Keratinocyte (primary cell): ENCODE data around the gene NLRP10. TPM values are rescaled to one million over a fixed set of nuclear protein-coding genes. Genes with fewer than 3 reads are reported as not detected.

ENCODE experiments used
- DNase-seq: peaks from one replicate; pipeline ENCODE4 v3.0.0-alpha.2; 2011; ENCODE audit warnings: low read depth, missing footprints, low spot score
- FAIRE-seq: peaks from 2 replicates; lab custom pipeline; 2011; peaks lifted over from hg19 to GRCh38; lab: Jason Lieb, UNC
- H2AFZ ChIP-seq: 2 replicates; pipeline ENCODE4 v1.6.0; 2012; ENCODE audit warnings: low read length, control low read depth, inconsistent platforms; ENCODE audit not compliant: control insufficient read depth
- H3K27ac ChIP-seq: 2 replicates; pipeline ENCODE4 v1.5.1; 2011; ENCODE audit warnings: low read length; ENCODE audit not compliant: control insufficient read depth, insufficient read depth
- H3K27me3 ChIP-seq: 3 replicates; pipeline ENCODE4 v1.6.0; 2011; ENCODE audit warnings: low read length; ENCODE audit not compliant: control insufficient read depth, insufficient read depth; ENCODE audit errors: extremely low read depth
- H3K36me3 ChIP-seq, 2 experiments: 2 replicates in 1 of 2; 3 replicates in 1 of 2; pipeline ENCODE4 v1.5.1; 2011; ENCODE audit warnings: low read length in 2 of 2, mild to moderate bottlenecking in 1 of 2; ENCODE audit not compliant: control insufficient read depth in 2 of 2, insufficient read depth in 2 of 2; ENCODE audit errors: extremely low read depth in 1 of 2
- H3K4me1 ChIP-seq: 3 replicates; pipeline ENCODE4 v1.5.1; 2011; ENCODE audit warnings: low read length; ENCODE audit not compliant: control insufficient read depth, insufficient read depth; ENCODE audit errors: extremely low read depth
- H3K4me2 ChIP-seq: 3 replicates; pipeline ENCODE4 v1.6.0; 2011; ENCODE audit warnings: low read depth, low read length; ENCODE audit not compliant: control insufficient read depth, insufficient read depth; ENCODE audit errors: extremely low read depth
- H3K4me3 ChIP-seq, 3 experiments: fragments of 200-600 bp in 1 of 3; sonication (generic) in 1 of 3; 2 replicates in 2 of 3; 3 replicates in 1 of 3; pipeline ENCODE4 v1.5.1; 2011 to 2016; ENCODE audit warnings: low read length in 3 of 3, mild to moderate bottlenecking in 3 of 3, control low read depth in 2 of 3, inconsistent platforms in 1 of 3, low read depth in 1 of 3, mixed read lengths in 1 of 3, mixed run types in 1 of 3, moderate library complexity in 1 of 3; ENCODE audit not compliant: control insufficient read depth in 2 of 3, insufficient read depth in 2 of 3; ENCODE audit errors: extremely low read depth in 1 of 3
- H3K79me2 ChIP-seq: 2 replicates; pipeline ENCODE4 v1.6.0; 2012; ENCODE audit warnings: low read length; ENCODE audit not compliant: control insufficient read depth, insufficient read depth
- H3K9ac ChIP-seq: 3 replicates; pipeline ENCODE4 v1.6.0; 2011; ENCODE audit warnings: low read length; ENCODE audit not compliant: control insufficient read depth, insufficient read depth; ENCODE audit errors: extremely low read depth
- H3K9me1 ChIP-seq: 3 replicates; pipeline ENCODE4 v1.6.0; 2011; ENCODE audit warnings: low read length; ENCODE audit not compliant: control insufficient read depth, insufficient read depth; ENCODE audit errors: extremely low read depth
- H3K9me3 ChIP-seq: 2 replicates; pipeline ENCODE4 v1.5.1; 2012; ENCODE audit warnings: low read depth, low read length; ENCODE audit not compliant: control insufficient read depth
- H4K20me1 ChIP-seq: 3 replicates; pipeline ENCODE4 v1.6.0; 2011; ENCODE audit warnings: low read length; ENCODE audit not compliant: control insufficient read depth, insufficient read depth; ENCODE audit errors: extremely low read depth
- EZH2 ChIP-seq: IDR thresholded peaks from one replicate; pipeline ENCODE4 v1.6.1; 2012; ENCODE audit warnings: inconsistent platforms, mild to moderate bottlenecking, low read length, moderate library complexity
- dilution Hi-C: fragments of 300-500 bp; cut with MboI; formaldehyde crosslinking; loops from one replicate; pipeline ENCODE4 v1.7.0; 2020; ENCODE audit warnings: low sequenced_read_pairs; ENCODE audit not compliant: extremely low pct_ligation_motif_present
- polyA plus RNA-seq, 5 experiments: library from polyadenylated mRNA; depleted of rRNA in 3 of 5; stranded (reverse) in 3 of 5; stranded (forward) in 1 of 5; unstranded in 1 of 5; fragments of >200 nt; gene quantifications; 1 replicate in 1 of 5; 2 replicates in 3 of 5; 3 replicates in 1 of 5; pipeline versions ENCODE4 v1.2.1 to v1.2.3, GENCODE V29; 2011 to 2012; ENCODE audit warnings: missing spikeins in 2 of 5, low read depth in 1 of 5, low replicate concordance in 1 of 5
- TF ChIP-seq, protein P1 (sequence below), 3 experiments: IDR thresholded peaks in 1 of 3; conservative IDR thresholded peaks in 1 of 3; optimal IDR thresholded peaks in 1 of 3; 2 replicates in 2 of 3; 3 replicates in 1 of 3; pipeline versions ENCODE3 to v1.5.1; 2011; ENCODE audit warnings: low read length in 3 of 3, mild to moderate bottlenecking in 3 of 3, moderate library complexity in 2 of 3, control low read depth in 1 of 3, inconsistent platforms in 1 of 3; ENCODE audit not compliant: insufficient read depth in 2 of 3; ENCODE audit errors: extremely low read depth in 1 of 3

Gene NLRP10
- polyA plus RNA-seq, 1 donor (not counting 4 experiments of a cell fraction or from before 2014, with no cell fraction given), result 7.1 TPM

DNA sequence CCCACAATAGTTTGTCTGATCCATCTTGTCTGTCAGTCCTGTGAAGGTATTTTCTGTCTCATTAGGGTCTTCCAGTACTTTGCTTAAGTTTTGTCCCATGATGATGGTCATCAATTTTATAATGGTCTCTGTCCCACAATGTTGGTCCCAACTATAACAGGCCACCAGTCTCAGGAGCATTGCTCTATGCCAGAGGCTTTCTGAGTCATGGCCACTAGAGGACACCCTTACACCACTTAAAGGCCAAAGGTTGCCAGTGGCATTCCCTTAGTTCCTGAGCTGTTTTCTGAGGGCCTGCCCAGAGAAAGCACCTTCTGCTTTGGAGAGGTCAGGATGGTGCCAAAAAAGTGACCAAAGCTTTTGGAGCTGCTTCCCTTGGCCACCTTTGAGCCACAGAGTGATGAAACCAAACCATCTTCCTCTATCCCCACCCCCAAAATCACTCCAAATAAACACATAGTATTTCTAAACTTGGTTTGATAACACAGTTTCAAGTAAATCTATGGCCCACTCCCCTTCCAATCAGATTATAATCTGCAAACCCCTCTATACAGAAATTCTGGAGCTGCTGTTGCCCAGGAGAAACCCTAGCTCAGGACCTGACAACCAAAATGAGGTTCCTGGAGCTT lies 41.2 kb upstream of the NLRP10 start:
- TF ChIP-seq, protein P1, sequence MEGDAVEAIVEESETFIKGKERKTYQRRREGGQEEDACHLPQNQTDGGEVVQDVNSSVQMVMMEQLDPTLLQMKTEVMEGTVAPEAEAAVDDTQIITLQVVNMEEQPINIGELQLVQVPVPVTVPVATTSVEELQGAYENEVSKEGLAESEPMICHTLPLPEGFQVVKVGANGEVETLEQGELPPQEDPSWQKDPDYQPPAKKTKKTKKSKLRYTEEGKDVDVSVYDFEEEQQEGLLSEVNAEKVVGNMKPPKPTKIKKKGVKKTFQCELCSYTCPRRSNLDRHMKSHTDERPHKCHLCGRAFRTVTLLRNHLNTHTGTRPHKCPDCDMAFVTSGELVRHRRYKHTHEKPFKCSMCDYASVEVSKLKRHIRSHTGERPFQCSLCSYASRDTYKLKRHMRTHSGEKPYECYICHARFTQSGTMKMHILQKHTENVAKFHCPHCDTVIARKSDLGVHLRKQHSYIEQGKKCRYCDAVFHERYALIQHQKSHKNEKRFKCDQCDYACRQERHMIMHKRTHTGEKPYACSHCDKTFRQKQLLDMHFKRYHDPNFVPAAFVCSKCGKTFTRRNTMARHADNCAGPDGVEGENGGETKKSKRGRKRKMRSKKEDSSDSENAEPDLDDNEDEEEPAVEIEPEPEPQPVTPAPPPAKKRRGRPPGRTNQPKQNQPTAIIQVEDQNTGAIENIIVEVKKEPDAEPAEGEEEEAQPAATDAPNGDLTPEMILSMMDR (optimal IDR thresholded peaks at IDR 0.05 in 1 of 3, IDR thresholded peaks at IDR 0.05 in 1 of 3, conservative IDR thresholded peaks at IDR 0.05 in 1 of 3; ENCODE audit: extremely low read depth in 1 of 3, insufficient read depth in 2 of 3, low read length in 3 of 3), result peak; percentile 88 to 91 (median 90)
- TF ChIP-seq EZH2, result no peak
- FAIRE-seq (peak; percentile 68), DNase-seq (no peak)
- Histone ChIP-seq H3K9me3 (no peaks in the 10 kb centered on the region), H3K36me3 (no peaks in the 10 kb centered on the region), H3K27me3 (peaks cover 6% of the 10 kb centered on the region), H3K4me3 (no peak overlapping the region), H3K79me2 (no peaks in the 10 kb centered on the region), H3K9me1 (no peaks in the 10 kb centered on the region), H4K20me1 (no peaks in the 10 kb centered on the region), H3K9ac (no peak overlapping the region), H3K27ac (no peak overlapping the region), H3K4me2 (no peak overlapping the region), H3K4me1 (no peaks in the 10 kb centered on the region), H2AFZ (no peak overlapping the region)
- dilution Hi-C loops, result no loop called here

DNA sequence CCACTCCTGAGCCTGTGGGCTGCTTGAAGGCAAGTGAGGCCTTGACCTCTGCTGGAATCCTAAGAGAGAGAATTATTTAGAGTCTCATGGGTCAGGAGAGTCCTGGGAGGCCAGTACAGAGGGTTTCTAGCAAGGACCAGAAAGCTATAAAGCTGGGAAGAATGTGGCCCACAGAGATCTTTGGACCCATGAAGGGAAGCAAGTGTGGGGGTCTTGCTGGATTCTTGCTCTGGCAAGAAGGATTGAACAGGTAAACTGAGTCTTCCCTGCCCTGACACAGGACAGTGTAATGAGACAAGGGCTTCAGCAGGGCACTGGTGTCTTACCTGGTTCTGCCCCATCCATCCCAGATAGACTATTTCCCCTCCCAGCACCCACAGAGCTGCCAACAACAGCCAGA lies 40.3 kb upstream of the NLRP10 start:
- Histone ChIP-seq H3K4me3 (no peak overlapping the region), H3K4me2 (no peak overlapping the region), H3K27me3 (peaks cover 1% of the 10 kb centered on the region), H3K79me2 (no peaks in the 10 kb centered on the region), H3K9me1 (no peaks in the 10 kb centered on the region), H3K9me3 (no peaks in the 10 kb centered on the region), H2AFZ (no peak overlapping the region), H4K20me1 (no peaks in the 10 kb centered on the region), H3K36me3 (no peaks in the 10 kb centered on the region), H3K9ac (no peak overlapping the region), H3K27ac (no peak overlapping the region), H3K4me1 (no peaks in the 10 kb centered on the region)
- DNase-seq (no peak), FAIRE-seq (no peak)
- TF ChIP-seq, protein P1 (optimal IDR thresholded peaks at IDR 0.05 in 1 of 3, IDR thresholded peaks at IDR 0.05 in 1 of 3, conservative IDR thresholded peaks at IDR 0.05 in 1 of 3; ENCODE audit: extremely low read depth in 1 of 3, insufficient read depth in 2 of 3, low read length in 3 of 3), result no peak
- TF ChIP-seq EZH2, result no peak
- dilution Hi-C loops, result no loop called here
